Glomerular endothelial cell (primary cell): ENCODE measurements around the gene SEC24A. TPM values are rescaled to one million over a fixed set of nuclear protein-coding genes. Genes with fewer than 3 reads are reported as not detected.
"Not testable (repeated sequence)": the region's sequence is repeated elsewhere in the genome, so short reads cannot be mapped to it uniquely, and the experiment has no call there.

Experiments
- DNase-seq: peaks from one replicate; pipeline ENCODE4 v3.0.0-alpha.2; 2011; ENCODE audit warnings: low read depth, low spot score; ENCODE audit errors: extremely low read depth
- total RNA-seq: library from RNA; depleted of rRNA; stranded (reverse); fragments of >200 nt; gene quantifications from 2 replicates; pipeline ENCODE4 v1.2.3, GENCODE V29; 2015

The SEC24A gene
- total RNA-seq, 1 donor from 2014 or later: 30.5 TPM

GRCh38 chr5:134738963-134739661, 90.5 kb downstream of the SEC24A start:
- DNase-seq: no peak

GRCh38 chr5:134741052-134741451, 92.5 kb downstream of the SEC24A start:
- DNase-seq: no peak

GRCh38 chr5:134742134-134742533, 93.5 kb downstream of the SEC24A start:
- DNase-seq: no peak

- no peak for DNase-seq
Measured at GRCh38 chr5:134749415-134749814, 100.8 kb downstream of the SEC24A start.

GRCh38 chr5:134758176-134758503, 109.6 kb downstream of the SEC24A start:
- DNase-seq: no peak

GRCh38 chr5:134758504-134759341, 110.1 kb downstream of the SEC24A start, which contains the start of gene DDX46:
TSS of gene DDX46 (plus strand) at chr5:134758779. CDS start at chr5:134758939, 160 bp downstream.
- DNase-seq: no peak

GRCh38 chr5:134767528-134768291, 119.1 kb downstream of the SEC24A start:
- DNase-seq: not testable (repeated sequence)

- DNase-seq: no peak
Measured at GRCh38 chr5:134769206-134769605, 120.6 kb downstream of the SEC24A start.

- no peak for DNase-seq
Measured at GRCh38 chr5:134772461-134773125, 124.0 kb downstream of the SEC24A start.

GRCh38 chr5:134777366-134777765, 128.8 kb downstream of the SEC24A start:
- DNase-seq: no peak

Other genes with a start within 250 kb of the SEC24A start
- 24.5 and 25.7 TPM in 2 replicates for gene CDKN2AIPNL, start 236.9 kb upstream of the SEC24A start, total RNA-seq
- gene JADE2, start 123.1 kb upstream of the SEC24A start, total RNA-seq: 14.5 and 24.7 TPM in 2 replicates
- 21.0 and 24.9 TPM in 2 replicates for gene SAR1B, start 16.0 kb upstream of the SEC24A start, total RNA-seq
- 31.0 and 39.1 TPM in 2 replicates for gene CAMLG, start 89.8 kb downstream of the SEC24A start, total RNA-seq
- gene DDX46, start 110.0 kb downstream of the SEC24A start, total RNA-seq: 20.8 and 39.7 TPM in 2 replicates
- gene C5orf24, start 197.2 kb downstream of the SEC24A start, total RNA-seq: 65.5 and 71.4 TPM in 2 replicates
- 39.2 and 55.4 TPM in 2 replicates for gene TXNDC15, start 225.6 kb downstream of the SEC24A start, total RNA-seq